ENCODE data around the gene DPH2. TPM values are rescaled to one million over a fixed set of nuclear protein-coding genes. Genes with fewer than 3 reads are reported as not detected.

The DPH2 gene
- total and polyA plus RNA-seq, 8 donors = 6.4 to 93.2 (median 13.8) TPM

DNA sequence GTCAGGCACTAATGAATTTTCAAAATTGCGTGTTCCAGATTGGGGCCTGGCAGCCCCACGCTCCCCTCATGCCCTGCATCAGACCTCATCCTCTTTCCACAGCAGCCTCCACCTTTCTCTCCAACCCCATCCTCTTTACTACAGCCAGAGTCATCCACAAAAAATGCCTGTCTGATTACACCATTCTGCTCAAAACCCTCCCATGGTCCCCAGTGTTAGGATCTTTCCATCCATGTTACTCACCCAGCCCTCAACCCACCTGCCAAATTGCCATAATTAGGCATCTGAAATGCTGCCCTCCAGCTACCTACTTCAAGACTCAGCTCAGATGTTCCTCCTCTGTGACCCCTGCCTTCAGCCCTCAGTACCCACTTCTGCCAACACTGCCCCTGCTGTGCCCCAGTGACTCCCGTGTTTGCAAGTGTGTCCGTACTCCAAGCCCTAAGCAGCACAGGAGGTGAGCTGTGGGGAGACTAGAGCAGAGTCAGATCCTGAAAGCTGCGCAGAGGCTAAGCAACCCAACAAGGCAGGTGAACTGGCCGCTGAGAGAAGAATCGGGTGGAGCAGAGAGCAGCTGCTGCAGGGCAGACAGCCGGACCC is 36.9 kb upstream of the DPH2 start:
- Histone ChIP-seq H3K27me3 (peaks cover 0 to 26% (median 25%) of the 10 kb centered on the region in 3 donors), H3K27ac (peak overlapping the region in 3 of 5 donors; percentile 5 to 76 (median 47)), H3K36me3 (peaks cover 0 to 9% (median 4%) of the 10 kb centered on the region in 4 donors), H3K4me1 (peaks cover 29 to 46% (median 40%) of the 10 kb centered on the region in 4 donors), H3K4me3 (peak overlapping the region; percentile 33 to 52 (median 46)), H3K9me3 (no peaks in the 10 kb centered on the region)
- no peak for TF ChIP-seq POLR2AphosphoS5 (IDR thresholded peaks at IDR 0.05)
- TF ChIP-seq EP300 (IDR thresholded peaks at IDR 0.05) = no peak
- DNase-seq = no peak
- 26 to 33% (median 28%) methylated on average over 8 of the region's 8 CpGs for WGBS, 5 donors
- intact Hi-C loops (cut with DNase I; ENCODE audit: low total_unique reads) = loop anchor here (5.0 kb wide), 1 partner anchor 171 kb away; no protein-coding TSS in a partner anchor

DNA sequence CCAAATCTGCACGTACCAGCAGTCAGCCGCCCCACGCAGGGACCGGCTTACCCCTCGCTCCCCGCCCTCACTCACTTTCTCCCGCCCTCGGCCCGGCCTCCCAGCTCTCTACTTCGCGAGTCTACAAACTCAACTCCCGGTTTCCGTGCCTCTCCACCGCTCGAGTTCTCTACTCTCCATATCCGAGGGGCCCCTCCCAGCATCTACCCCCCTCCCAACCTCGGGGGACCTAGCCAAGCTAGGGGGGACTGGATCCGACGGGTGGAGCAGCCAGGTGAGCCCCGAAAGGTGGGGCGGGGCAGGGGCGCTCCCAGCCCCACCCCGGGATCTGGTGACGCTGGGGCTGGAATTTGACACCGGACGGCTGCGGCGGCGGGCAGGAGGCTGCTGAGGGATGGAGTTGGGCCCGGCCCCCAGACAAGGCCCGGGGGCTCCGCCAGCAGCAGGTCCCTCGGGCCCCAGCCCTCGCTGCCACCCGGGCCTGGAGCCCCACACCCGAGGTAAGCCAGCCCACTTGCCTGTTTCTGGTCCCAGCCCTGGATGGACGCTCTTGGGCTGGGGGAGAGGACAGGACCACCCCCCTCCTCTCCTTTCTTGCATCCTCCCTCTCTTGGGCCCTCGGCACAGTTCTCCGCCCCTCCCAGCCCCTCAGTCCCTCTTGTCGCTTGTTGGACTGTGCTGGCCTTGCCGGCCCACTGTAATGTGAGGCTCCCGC is 36.3 kb upstream of the DPH2 start, which contains the start of gene ARTN:
ARTN (plus strand) TSS at position 416 of the 715 bp plus-strand sequence. CDS start 1,856 bp downstream, outside the sequence.
- peaks cover 29 to 46% (median 40%) of the 10 kb centered on the region in 4 donors for H3K4me1 ChIP-seq
- TF ChIP-seq, protein P1, sequence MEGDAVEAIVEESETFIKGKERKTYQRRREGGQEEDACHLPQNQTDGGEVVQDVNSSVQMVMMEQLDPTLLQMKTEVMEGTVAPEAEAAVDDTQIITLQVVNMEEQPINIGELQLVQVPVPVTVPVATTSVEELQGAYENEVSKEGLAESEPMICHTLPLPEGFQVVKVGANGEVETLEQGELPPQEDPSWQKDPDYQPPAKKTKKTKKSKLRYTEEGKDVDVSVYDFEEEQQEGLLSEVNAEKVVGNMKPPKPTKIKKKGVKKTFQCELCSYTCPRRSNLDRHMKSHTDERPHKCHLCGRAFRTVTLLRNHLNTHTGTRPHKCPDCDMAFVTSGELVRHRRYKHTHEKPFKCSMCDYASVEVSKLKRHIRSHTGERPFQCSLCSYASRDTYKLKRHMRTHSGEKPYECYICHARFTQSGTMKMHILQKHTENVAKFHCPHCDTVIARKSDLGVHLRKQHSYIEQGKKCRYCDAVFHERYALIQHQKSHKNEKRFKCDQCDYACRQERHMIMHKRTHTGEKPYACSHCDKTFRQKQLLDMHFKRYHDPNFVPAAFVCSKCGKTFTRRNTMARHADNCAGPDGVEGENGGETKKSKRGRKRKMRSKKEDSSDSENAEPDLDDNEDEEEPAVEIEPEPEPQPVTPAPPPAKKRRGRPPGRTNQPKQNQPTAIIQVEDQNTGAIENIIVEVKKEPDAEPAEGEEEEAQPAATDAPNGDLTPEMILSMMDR (IDR thresholded peaks at IDR 0.05) = no peak
- no peak for TF ChIP-seq EP300 (IDR thresholded peaks at IDR 0.05)
- TF ChIP-seq POLR2AphosphoS5 (IDR thresholded peaks at IDR 0.05) = no peak
- no peak for TF ChIP-seq POLR2A (IDR thresholded peaks at IDR 0.05)
- H3K27me3 ChIP-seq = peaks cover 0 to 26% (median 25%) of the 10 kb centered on the region in 3 donors
- WGBS, 5 donors = 2 to 8% (median 4%) methylated on average over 33 to 42 of the region's 42 CpGs
- H3K27ac ChIP-seq = peak within 1 kb of the TSS in 3 of 5 donors; percentile 19 to 76 (median 47)
- H3K4me3 ChIP-seq = peak within 1 kb of the TSS; percentile 33 to 52 (median 46)
- peaks cover 0 to 9% (median 4%) of the 10 kb centered on the region in 4 donors for H3K36me3 ChIP-seq
- DNase-seq = peak; percentile 35 to 78
- intact Hi-C loops (cut with DNase I; ENCODE audit: low total_unique reads) = loop anchor here (5.0 kb wide), 1 partner anchor 171 kb away; no protein-coding TSS in a partner anchor
- H3K9me3 ChIP-seq = no peaks in the 10 kb centered on the region

DNA sequence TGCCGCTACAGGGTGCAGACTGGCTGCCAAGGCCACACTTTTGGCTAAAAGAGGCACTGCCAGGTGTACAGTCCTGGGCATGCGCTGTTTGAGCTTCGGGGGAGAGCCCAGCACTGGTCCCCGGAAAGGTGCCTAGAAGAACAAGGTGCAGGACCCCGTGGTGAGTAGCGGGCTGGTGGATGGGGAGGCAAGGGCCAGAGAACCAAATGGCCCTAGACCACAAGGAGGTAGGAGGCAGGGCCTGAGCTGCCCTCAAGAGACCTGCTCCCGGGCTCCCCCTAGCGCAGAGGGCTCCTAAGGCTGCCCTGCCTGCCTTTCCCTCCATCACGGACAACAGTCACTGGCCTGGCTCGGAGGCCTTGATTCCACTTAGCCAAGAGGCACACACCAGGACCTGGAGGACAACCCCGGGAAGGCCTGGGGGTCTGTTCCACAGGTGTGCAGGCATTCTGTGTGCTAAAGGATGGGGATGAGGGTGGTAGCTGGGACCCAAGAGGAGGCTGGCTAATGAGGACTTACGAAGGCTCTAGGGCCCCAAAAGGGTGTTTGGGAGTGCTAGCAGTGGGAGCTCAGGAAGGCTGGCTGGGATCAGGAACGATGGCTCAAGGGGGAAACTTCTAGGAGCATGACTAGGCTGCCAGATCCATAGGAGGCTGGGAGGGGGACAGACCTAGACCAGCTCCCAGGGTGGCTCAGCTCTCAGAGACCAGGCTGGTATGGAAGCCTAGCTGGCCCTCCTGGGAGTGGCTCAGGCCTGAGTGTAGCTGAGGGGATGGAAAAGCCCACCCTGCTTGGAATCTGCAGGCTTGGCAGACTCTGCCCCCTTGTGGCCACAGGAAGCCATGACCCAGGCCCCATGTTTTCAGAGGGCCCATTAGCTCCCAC is 35.5 kb upstream of the DPH2 start:
- Histone ChIP-seq H3K27me3 (peaks cover 0 to 26% (median 25%) of the 10 kb centered on the region in 3 donors), H3K36me3 (peaks cover 0 to 9% (median 4%) of the 10 kb centered on the region in 4 donors), H3K4me1 (peaks cover 29 to 46% (median 40%) of the 10 kb centered on the region in 4 donors), H3K4me3 (peak overlapping the region; percentile 33 to 52 (median 46)), H3K9me3 (no peaks in the 10 kb centered on the region), H3K27ac (peak overlapping the region in 2 of 5 donors; percentile 19 to 76)
- peak; percentile 68 to 89 for DNase-seq
- no peak for TF ChIP-seq POLR2A (IDR thresholded peaks at IDR 0.05)
- no peak for TF ChIP-seq EP300 (IDR thresholded peaks at IDR 0.05)
- TF ChIP-seq, protein P1 (IDR thresholded peaks at IDR 0.05) = peak in 6 of 7 experiments; percentile 19 to 83 (median 76)
- intact Hi-C loops (cut with DNase I; ENCODE audit: low total_unique reads) = loop anchor here (5.0 kb wide), 1 partner anchor 172 kb away; no protein-coding TSS in a partner anchor
- 28 to 40% (median 36%) methylated on average over 11 to 13 of the region's 13 CpGs for WGBS, 5 donors

DNA sequence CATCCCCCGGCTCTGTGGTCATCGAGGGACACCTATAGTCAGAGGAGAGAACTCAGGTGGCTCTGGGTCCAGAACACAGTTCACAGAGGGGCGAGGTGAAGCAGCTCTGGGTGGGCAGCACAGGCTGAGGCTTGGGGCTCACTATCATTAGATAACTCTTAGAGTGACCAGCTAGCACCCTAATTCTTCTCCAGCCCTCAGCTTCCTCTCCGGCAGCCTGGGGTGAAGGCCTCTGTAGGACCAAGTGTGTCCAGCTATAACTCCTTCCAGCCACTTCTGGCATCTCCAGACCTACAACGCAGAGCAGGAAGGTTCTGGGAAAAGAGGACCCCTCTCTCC is 34.9 kb upstream of the DPH2 start:
- WGBS, 5 donors = 58 to 73% (median 59%) methylated on average over 2 to 5 of the region's 5 CpGs
- TF ChIP-seq POLR2AphosphoS5 (IDR thresholded peaks at IDR 0.05) = no peak
- TF ChIP-seq EP300 (IDR thresholded peaks at IDR 0.05) = no peak
- TF ChIP-seq, protein P1 (IDR thresholded peaks at IDR 0.05) = no peak
- TF ChIP-seq POLR2A (IDR thresholded peaks at IDR 0.05) = no peak
- Histone ChIP-seq H3K36me3 (peaks cover 0 to 8% (median 4%) of the 10 kb centered on the region in 4 donors), H3K4me1 (peaks cover 29 to 46% (median 40%) of the 10 kb centered on the region in 4 donors), H3K4me3 (no peak overlapping the region), H3K9me3 (no peaks in the 10 kb centered on the region), H3K27me3 (peaks cover 0 to 26% (median 25%) of the 10 kb centered on the region in 3 donors), H3K27ac (peak overlapping the region in 2 of 5 donors; percentile 19 to 76)
- intact Hi-C loops (cut with DNase I; ENCODE audit: low total_unique reads) = loop anchor here (5.0 kb wide), 1 partner anchor 173 kb away; no protein-coding TSS in a partner anchor
- DNase-seq = no peak
